HEK293T (cell line): ENCODE results near the gene TP53INP2.

Experiments used
- BHLHE40 ChIP-seq: fragments of 450-650 bp; IDR thresholded peaks from 2 replicates; pipeline ENCODE4 v1.6.1; 2016; ENCODE audit warnings: mild to moderate bottlenecking, moderate library complexity, borderline replicate concordance
- FOXA1 ChIP-seq: fragments of 450-650 bp; IDR thresholded peaks from 2 replicates; pipeline ENCODE4 v1.6.1; 2016; ENCODE audit warnings: mild to moderate bottlenecking
- FOXK2 ChIP-seq: fragments of 450-650 bp; IDR thresholded peaks from 2 replicates; pipeline ENCODE4 v1.6.1; 2016; ENCODE audit warnings: mild to moderate bottlenecking
- FOXM1 ChIP-seq: fragments of 450-650 bp; IDR thresholded peaks from 2 replicates; pipeline ENCODE4 v1.6.1; 2017; ENCODE audit warnings: mild to moderate bottlenecking, borderline replicate concordance
- SUZ12 ChIP-seq: fragments of 450-650 bp; IDR thresholded peaks from 2 replicates; pipeline ENCODE4 v1.6.1; 2016; ENCODE audit warnings: mild to moderate bottlenecking
- TARDBP ChIP-seq: fragments of 450-650 bp; IDR thresholded peaks from 2 replicates; pipeline ENCODE4 v1.6.1; 2016
- ZNF384 ChIP-seq: fragments of 450-650 bp; IDR thresholded peaks from 2 replicates; pipeline ENCODE4 v1.6.1; 2016
- TF ChIP-seq, protein P1 (sequence below): fragments of 450-650 bp; IDR thresholded peaks from 2 replicates; pipeline ENCODE4 v1.6.1; 2016

DNA sequence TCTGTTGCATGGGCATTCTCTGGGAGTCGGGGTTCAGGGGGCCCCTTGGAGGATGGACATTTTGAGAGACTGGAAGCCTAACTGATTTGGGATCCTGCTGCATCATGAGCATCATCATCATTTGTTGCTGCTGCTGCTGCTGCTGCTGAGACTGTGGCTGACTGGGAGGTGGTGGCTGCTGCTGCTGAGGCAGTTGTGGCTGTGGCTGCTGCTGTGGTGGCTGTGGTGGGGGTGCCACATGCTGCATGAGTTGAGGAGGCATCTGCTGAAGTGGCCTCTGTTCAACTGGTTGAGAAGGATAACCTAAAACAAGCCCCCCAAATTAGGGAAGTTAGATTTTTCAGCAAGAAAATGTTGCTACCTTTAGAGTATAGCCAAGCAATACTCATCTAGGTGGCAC lies 38.9 kb downstream of the TP53INP2 start:
- no peak for TF ChIP-seq BHLHE40
- no peak for TF ChIP-seq ZNF384
- no peak for TF ChIP-seq FOXA1
- TF ChIP-seq FOXK2 = no peak
- no peak for TF ChIP-seq SUZ12
- TF ChIP-seq, protein P1, sequence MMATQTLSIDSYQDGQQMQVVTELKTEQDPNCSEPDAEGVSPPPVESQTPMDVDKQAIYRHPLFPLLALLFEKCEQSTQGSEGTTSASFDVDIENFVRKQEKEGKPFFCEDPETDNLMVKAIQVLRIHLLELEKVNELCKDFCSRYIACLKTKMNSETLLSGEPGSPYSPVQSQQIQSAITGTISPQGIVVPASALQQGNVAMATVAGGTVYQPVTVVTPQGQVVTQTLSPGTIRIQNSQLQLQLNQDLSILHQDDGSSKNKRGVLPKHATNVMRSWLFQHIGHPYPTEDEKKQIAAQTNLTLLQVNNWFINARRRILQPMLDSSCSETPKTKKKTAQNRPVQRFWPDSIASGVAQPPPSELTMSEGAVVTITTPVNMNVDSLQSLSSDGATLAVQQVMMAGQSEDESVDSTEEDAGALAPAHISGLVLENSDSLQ = no peak
- no peak for TF ChIP-seq FOXM1
- TF ChIP-seq TARDBP = no peak
